GM19467 (cell line): ENCODE measurements around the gene DPYD.

Source experiments
- ATAC-seq: cut with Tn5 transposase; IDR thresholded peaks from one replicate; pipeline ENCODE4 v1.9.1; 2021; ENCODE audit warnings: mild to moderate bottlenecking, moderate library complexity; ENCODE audit not compliant: unreplicated experiment

Gene DPYD

DNA sequence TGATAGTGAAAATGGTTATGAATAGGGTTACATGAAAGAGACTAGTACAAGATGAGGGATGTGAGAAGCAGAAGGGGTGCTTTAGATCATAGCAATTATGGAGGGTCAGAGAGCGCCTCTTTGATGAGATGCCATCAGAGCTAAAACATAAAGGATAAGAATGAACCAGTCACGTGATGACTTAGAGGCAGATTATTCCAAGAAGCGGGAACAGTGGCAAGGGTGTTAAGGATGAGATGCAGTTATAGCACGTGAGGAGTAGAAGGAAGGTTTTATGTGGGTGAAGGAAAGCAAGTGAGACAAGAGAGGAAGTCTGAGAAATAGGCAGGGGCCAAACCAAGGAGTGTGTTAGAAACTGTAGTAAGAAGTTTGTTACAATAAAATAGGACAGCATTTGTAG is 360.1 kb downstream of the DPYD start:
- no peak for ATAC-seq

GRCh38 chr1:97553971-97554370 is 366.9 kb downstream of the DPYD start:
- ATAC-seq = no peak

DNA sequence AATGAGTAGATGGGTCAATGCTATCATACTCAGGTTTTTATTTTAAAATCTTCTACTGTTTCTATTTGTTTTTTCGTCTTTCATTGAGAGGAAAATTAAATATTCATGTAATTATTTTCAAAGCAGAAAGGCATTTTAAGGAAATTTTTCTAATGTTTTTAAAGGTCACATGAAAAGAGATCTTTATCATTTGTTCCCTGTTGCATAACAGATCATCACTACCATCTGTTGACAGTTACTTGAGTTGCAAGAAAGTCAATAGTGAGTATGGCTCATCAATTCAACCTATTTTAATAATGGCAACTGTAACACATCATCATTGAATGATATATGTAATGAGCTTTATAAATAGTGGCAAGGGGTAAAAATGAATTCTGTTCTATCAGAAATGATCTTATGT is 369.7 kb downstream of the DPYD start:
- ATAC-seq = no peak

- ATAC-seq = no peak
These were observed 375.4 kb downstream of the DPYD start for GRCh38 chr1:97545446-97545845.

DNA sequence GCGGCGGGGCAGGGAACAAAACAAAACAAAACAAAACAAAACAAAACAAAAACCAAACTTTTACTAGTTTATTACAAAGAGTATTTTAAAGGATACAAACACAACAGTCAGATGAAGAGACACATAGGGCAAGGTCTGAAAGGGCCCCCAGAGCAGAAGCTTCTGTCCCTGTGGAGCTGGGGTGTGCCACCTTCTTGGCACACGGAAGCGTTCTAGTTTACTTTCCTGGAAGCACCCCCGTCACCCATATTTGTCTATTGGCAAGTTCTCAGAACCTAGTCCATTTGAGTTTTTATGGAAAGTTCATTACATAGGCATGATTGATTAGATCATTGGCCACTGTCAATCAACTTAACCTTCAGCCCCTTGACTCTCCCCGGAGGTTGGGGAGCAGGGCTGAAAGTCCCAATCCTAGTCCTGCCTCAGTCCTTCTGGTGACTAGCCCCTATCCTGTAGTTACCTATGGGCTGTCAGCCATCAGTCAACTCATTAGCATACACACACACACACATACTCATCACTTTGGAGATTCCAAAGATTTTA is 380.4 kb downstream of the DPYD start:
- no peak for ATAC-seq

GRCh38 chr1:97538113-97538512 is 382.7 kb downstream of the DPYD start:
- ATAC-seq = no peak

- ATAC-seq = no peak
These were observed 387.5 kb downstream of the DPYD start for GRCh38 chr1:97533358-97533757.

GRCh38 chr1:97529600-97529999 is 391.2 kb downstream of the DPYD start:
- no peak for ATAC-seq

DNA sequence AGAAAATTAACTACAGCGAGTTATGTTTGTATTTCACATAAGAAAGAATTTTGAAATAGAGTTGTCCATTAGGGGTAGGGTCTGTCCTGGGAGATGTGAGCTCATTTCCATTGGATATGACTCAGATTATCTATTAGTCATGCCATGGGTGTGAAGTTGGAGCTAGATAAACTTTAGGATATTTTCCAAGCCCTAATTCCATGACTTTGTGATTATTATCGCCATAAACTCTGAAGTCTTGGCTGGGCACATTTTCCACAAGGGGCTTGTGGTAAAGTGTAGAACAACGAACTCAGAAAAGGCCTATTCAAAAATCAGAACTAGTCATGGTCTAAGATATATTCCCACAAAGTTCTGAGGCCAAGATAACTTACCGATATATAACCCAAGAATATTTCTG is 396.6 kb downstream of the DPYD start:
- no peak for ATAC-seq

DNA sequence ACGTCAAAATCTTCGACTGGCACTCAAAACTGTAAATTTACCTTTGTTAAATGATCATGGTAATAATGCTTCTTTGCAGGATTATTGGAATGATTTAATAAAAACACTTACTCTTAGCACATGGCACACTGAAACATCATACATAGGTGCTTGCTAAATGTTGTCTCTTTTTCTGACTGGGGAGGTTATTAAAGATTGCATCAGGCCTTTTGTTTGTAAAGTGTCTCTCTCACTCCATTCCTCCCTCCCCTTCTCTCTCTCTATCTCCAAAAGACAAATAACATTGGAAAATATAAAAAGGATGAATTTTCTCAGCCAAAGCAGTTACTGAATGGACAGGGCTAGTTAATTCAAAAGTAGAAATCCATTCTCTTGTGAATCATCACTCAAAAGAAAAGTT is 404.2 kb downstream of the DPYD start:
- no peak for ATAC-seq

GRCh38 chr1:97508653-97509218 is 412.1 kb downstream of the DPYD start:
- ATAC-seq = no peak

GRCh38 chr1:97507863-97508262 is 413.0 kb downstream of the DPYD start:
- no peak for ATAC-seq

GRCh38 chr1:97506368-97506767 is 414.5 kb downstream of the DPYD start:
- ATAC-seq = no peak

DNA sequence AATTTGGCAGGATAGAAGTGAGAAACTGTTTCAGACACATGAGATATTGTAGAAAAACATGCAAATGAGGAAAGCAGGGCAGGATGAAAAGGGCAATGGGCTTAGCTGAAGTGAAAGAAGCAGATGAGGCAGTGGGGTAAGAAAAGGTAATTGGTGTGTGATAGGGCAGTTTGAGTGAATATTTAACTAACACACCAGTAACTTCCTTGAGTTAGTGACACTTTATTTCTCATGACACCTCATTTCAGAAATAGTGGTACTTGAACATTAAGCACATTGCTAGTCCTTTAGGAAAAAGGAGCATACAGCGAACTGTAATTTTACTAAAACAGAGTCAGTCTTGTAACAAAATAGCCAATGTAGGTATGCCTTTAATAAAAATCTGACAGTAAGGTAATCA is 415.0 kb downstream of the DPYD start:
- ATAC-seq = peak; percentile 97

GRCh38 chr1:97505289-97505688 is 415.5 kb downstream of the DPYD start:
- ATAC-seq = peak; percentile 24

GRCh38 chr1:97502360-97502759 is 418.5 kb downstream of the DPYD start:
- ATAC-seq = no peak

- no peak for ATAC-seq
These were observed 419.2 kb downstream of the DPYD start for GRCh38 chr1:97501628-97502027.

GRCh38 chr1:97500760-97501159 is 420.1 kb downstream of the DPYD start:
- no peak for ATAC-seq

- no peak for ATAC-seq
These were observed 421.2 kb downstream of the DPYD start for GRCh38 chr1:97499667-97500066.

GRCh38 chr1:97489834-97490233 is 431.0 kb downstream of the DPYD start:
- ATAC-seq = peak; percentile 66

- ATAC-seq = no peak
These were observed 432.3 kb downstream of the DPYD start for GRCh38 chr1:97488530-97488929.

- ATAC-seq = no peak
These were observed 438.8 kb downstream of the DPYD start for GRCh38 chr1:97482022-97482421.

GRCh38 chr1:97467445-97467844 is 453.4 kb downstream of the DPYD start:
- no peak for ATAC-seq
